ENCODE measurements around the gene JUP.

JUP gene

DNA sequence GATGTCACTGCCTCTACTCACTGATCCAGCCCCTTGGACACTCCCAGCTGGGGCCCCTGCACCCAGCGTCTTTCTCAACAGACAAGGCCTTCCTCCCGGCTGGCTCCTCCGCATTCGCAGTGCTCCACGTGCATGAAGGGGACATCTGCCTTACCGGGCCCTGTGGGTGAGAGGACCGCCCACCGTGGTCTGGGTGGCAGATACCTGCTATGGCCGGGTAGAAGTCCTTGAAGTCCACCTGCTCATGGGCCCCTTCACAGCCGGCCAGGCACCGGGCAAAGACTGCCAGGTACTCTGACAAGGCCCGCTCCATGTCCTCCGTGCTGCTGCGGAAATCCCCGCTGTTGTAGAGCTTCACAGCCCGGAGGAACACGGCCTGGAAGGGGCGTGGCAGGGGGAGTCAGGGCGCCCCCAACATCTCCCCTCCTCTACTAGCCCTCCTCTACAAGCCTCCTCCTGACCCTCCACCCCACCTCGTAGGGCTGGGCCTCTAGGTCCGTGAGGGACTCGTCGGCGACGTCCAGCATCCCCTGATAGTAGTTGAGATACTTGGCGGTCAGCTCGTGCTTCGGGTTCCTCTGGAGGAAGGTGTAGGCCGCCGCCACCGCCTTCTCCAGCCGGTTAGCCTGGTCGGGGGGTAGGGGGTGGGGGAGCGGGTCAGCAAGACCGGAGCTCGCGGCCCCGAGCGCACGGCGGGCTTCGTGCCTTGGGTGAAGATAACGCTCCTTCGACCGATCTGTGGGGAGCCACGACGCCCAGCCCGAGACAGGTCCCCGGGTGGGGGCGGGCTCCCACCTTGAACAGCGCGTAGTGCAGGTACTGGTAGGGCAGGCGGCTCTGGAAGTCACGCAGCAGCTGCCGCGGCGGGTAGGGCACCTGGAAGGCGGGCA is 24.4 kb upstream of the JUP start:
- no peak for DNase-seq (ENCODE audit: low read depth)
- TF ChIP-seq, protein P1, sequence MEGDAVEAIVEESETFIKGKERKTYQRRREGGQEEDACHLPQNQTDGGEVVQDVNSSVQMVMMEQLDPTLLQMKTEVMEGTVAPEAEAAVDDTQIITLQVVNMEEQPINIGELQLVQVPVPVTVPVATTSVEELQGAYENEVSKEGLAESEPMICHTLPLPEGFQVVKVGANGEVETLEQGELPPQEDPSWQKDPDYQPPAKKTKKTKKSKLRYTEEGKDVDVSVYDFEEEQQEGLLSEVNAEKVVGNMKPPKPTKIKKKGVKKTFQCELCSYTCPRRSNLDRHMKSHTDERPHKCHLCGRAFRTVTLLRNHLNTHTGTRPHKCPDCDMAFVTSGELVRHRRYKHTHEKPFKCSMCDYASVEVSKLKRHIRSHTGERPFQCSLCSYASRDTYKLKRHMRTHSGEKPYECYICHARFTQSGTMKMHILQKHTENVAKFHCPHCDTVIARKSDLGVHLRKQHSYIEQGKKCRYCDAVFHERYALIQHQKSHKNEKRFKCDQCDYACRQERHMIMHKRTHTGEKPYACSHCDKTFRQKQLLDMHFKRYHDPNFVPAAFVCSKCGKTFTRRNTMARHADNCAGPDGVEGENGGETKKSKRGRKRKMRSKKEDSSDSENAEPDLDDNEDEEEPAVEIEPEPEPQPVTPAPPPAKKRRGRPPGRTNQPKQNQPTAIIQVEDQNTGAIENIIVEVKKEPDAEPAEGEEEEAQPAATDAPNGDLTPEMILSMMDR (IDR thresholded peaks at IDR 0.05; ENCODE audit: low read depth, low read length, missing control alignments) = no peak
- peak overlapping the region; percentile 89 for H3K4me3 ChIP-seq (ENCODE audit: low read depth, low read length)
- in situ Hi-C loops (cut with HindIII; ENCODE audit: low sequenced_read_pairs) = no loop called here

DNA sequence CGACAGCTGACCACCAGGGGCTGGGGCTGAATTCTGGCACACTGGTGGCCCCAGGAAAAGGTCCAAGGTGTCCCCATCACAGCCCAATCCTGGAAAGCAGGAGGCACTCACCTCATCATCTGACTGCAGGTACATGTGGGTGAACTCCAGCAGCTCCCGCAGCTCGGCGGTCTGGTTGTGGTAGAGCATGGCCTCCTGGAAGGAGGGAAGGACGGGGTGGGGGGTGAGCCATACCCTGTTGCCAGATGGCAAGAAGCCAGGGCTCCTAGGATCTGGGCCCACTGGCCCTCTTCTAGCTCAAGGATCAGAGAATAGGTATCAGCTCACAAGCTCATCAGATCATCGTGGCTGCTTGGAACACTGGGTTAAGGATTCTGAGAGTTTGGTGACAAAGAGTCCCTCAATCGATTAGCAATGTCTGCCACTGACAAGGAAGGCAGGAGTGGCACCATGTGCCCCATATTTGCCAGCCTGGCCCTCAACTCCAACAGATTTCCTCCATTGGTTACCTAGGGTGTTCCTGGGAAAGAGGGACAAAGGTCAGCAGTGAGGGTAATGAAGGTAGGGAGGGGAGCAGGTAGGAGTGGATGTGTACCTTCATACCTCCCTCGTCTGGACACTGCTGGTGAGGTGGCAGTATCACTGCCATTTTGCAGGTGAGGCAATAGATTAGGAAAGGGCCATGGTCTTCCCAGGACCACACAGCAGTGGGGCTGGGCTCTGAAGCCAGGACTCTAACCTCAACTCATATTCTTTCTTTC is 20.4 kb upstream of the JUP start:
- DNase-seq (ENCODE audit: low read depth) = no peak
- in situ Hi-C loops (cut with HindIII; ENCODE audit: low sequenced_read_pairs) = loop anchor here (10.0 kb wide), 1 partner anchor 82 kb away; no protein-coding TSS in a partner anchor
- TF ChIP-seq, protein P1 (IDR thresholded peaks at IDR 0.05; ENCODE audit: low read depth, low read length, missing control alignments) = no peak

DNA sequence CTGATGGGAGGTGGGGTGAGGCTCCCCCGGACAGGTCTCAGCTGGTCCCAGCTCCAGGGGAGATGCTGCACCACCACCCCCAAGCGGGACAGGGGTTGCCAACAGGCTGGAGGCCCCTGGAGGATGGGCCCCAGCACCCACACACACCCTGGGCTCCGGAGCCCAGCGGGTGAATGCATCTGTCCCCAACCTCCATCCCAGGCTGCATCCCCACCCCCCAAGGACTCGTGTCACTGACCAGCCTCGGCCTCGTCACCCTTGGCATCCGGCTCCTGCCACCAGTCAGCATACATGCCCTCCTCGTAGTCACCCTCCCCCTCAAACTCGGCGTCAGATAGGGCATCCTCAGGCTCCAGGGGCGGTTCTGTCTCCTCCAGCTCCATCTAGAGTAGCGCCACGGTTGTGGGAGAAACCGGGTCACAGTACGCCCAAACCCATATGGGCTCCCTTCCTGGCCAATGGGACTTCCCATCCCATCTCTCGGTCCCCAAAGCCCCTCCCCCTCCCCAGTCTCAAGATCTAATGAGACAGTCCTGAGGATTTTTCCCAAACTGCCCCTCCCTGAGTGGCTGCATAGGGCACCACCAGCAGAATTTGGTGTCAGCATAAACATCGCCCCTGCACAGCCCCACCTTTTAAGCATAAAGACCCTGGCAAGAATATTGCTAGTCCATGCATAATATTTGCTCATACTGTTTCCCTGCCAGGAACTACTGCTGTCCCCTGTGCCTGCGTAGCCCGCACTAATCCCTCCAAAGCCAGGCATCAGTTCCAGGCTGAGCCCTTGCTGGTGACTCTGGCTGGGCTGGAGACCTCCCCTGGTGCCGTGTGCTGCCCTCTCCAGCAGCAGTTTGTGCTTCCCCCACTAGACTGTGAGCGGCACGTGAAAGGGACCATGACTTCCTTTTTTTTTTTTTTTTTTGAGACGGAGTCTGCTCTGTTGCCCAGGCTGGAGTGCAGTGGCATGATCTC is 16.8 kb upstream of the JUP start:
- TF ChIP-seq, protein P1 (IDR thresholded peaks at IDR 0.05; ENCODE audit: low read depth, low read length, missing control alignments) = no peak
- DNase-seq (ENCODE audit: low read depth) = no peak
- in situ Hi-C loops (cut with HindIII; ENCODE audit: low sequenced_read_pairs) = loop anchor here (5.0 to 10.0 kb wide), 2 partner anchors 46 to 79 kb away; no protein-coding TSS in a partner anchor
- no peak overlapping the region for H3K4me3 ChIP-seq (ENCODE audit: low read depth, low read length)

More for the DNA sequence above, 20.4 kb upstream of the JUP start:
- H3K4me3 ChIP-seq (ENCODE audit: low read depth, low read length) = no peak overlapping the region

DNA sequence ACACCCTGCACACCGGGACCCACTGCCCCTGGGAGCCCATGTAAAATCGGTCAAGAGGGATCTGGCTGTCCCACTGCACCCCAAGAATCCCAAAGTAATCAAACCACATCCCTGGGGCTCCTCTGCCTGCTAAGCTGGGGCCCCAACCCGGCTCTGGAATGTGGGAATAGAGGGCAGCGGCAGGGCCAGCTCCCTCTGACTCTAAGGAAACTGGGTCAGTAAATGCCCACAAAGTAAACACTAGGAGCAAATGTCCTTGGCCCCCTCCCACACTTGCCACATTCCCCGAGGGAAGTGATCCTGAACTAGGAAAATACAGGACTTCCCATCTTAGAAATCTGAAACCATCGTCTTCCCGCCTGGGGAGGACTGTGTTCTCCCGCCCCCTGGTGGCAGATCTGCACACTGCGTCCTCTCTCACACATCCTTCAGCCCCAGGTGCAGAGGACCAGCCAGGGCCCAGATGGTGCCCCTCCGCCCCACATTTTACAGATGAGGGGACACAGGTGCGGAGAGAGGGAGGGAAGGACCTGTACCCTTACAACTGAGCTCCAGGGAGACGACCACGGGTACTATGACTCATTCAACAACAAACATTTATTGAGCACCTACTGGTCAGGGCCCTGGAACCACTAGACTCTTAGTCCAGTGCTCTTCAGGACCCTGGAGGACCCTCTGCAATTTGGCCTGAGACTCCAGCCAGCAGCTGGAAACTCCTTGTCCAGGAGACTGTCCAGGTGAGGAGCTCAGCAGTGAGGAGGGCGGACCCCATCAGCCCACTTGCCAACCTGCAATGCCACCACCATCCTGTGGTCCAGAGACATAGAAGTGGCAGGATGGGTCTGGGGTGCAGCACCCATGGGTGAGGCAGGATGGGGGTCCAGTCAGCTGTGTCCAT is 15.1 kb upstream of the JUP start:
- TF ChIP-seq, protein P1 (IDR thresholded peaks at IDR 0.05; ENCODE audit: low read depth, low read length, missing control alignments) = peak; percentile 97
- peak; percentile 61 for DNase-seq (ENCODE audit: low read depth)
- H3K4me3 ChIP-seq (ENCODE audit: low read depth, low read length) = no peak overlapping the region
- in situ Hi-C loops (cut with HindIII; ENCODE audit: low sequenced_read_pairs) = loop anchor here (5.0 to 10.0 kb wide), 2 partner anchors 44 to 77 kb away; no protein-coding TSS in a partner anchor

DNA sequence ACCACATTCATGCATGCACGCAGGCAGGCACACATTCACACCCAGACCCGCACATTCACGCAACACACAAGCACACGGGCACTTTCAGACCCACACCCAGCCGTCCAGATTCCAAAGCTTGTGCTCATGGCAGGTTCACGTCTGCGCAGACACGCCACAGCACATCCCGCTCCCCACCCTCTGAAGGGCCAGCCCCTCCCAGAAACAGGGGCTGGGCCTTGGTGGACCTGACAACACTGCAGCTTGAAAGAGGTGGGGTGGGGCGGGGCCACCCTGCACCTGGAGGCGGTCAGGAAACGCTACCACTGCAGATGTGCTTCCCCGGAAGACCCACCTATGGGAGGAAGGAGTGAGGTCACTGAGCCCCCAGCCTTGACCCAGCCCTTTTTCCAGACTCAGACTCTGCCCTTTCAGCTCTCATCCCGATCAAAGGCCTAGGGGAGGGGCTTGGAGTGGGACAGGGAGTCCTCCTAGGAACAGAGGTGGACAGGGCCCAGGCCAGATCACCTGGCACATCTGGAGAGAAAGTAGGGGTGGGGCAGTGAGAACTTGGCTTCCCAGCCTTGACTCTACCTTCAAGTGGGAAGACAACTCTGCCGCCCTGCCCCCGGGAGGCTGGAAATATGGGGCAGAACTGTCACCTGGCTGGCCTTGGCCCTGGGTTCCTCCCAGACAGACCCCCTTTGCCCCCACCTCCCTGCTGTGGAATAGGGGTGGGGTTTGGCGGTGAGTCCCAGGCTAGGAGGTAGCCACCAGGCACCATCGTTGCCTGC is 14.3 kb upstream of the JUP start:
- in situ Hi-C loops (cut with HindIII; ENCODE audit: low sequenced_read_pairs) = loop anchor here (5.0 to 10.0 kb wide), 2 partner anchors 43 to 76 kb away; no protein-coding TSS in a partner anchor
- H3K4me3 ChIP-seq (ENCODE audit: low read depth, low read length) = no peak overlapping the region
- DNase-seq (ENCODE audit: low read depth) = no peak
- TF ChIP-seq, protein P1 (IDR thresholded peaks at IDR 0.05; ENCODE audit: low read depth, low read length, missing control alignments) = no peak

Data from astrocyte of the cerebellum (primary cell).